Left cardiac atrium (tissue), 4 donors: ENCODE measurements around the gene IRF2BPL. TPM values are rescaled to one million over a fixed set of nuclear protein-coding genes. Genes with fewer than 3 reads are reported as not detected.

Source experiments
- ATAC-seq, 2 donors: fragments of 200-7000 bp; cut with Tn5 transposase; one replicate each; pipeline ENCODE4 v1.9.1; 2020; ENCODE audit warnings: mild to moderate bottlenecking in 2 of 2, moderate library complexity in 2 of 2
- DNase-seq: peaks from one replicate; pipeline ENCODE4 v3.0.0-alpha.2; 2020
- intact Hi-C, 2 donors: fragments of 100-400 bp; cut with DNase I; formaldehyde crosslinking; loops; one replicate each; pipeline versions ENCODE4 v1.14.1 to v1.15.1; 2022 to 2023
- long read RNA-seq: library from polyadenylated mRNA; unstranded; transcript quantifications from one replicate; pipeline ENCODE4 v2.0.0, GENCODE V29; 2021
- total RNA-seq, 2 donors: library from RNA; stranded (reverse); fragmentation: NEBNext Ultra II Directional; extraction: Animal tissue kit (Norgen Biotek cat#: 25700); gene quantifications; one replicate each; pipeline ENCODE4 v1.2.1, GENCODE V29; 2021
- donor health status: DM: no; HTN: yes; CAD: no.
- donor health status: DM: no; HTN: yes; CAD: no; lungs with severe emphysema.
- donor health status: DM: yes; HTN: yes; CAD: no.
- donor health status: Dilated cardiomyopathy.

IRF2BPL gene
- 10 to 100 TPM; 41.4 to 47.5 TPM for total RNA-seq
- long read RNA-seq, full-length matches to known transcripts: 7 of 7 reads
- long read RNA-seq, partial matches to known transcripts: 0 of 7 reads
- long read RNA-seq, other reads (novel, unspliced or antisense): 0 of 7 reads

DNA sequence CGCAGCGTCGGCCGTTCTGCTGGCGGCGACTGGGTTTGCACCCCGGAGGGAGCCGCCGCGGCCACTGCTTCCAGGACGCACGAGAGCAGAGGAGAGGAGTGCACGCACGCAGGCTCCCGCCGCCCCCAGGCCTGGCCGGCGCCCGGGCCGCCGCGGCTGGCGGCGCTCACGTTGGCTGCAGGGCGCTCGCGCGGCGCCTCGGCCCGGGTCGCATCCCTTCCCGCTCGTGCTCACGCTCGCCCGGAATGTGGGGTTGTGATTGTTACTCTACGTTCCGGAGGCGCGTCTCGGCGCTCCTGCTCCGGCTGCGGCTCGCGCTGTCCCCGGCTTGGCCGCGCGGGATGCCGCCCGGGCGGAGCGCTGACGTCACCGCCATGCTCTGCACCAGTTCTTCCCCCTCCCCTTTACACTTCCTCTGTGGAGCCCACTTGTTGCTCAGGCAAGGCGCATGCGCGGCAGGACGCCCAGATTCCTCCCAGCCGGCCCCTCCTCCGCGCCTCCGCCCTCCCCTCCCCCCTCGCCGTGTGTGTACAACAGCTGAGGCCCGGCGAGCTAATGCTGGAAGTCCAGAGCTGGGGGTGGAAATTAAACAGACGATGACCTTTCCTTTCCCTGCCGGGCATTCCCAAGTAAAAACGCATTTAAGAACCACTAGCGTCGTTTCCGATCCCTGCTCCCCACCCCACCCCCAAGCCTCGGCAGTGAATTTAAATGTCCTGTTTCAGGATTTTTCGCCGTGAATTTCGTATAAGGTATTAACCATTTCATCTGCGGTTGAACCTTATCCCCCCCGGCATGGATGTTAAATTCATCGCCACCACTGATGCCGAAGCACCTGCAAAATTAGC lies at the start of gene IRF2BPL:
Gene IRF2BPL (minus strand): TSS at position 325 of the 848 bp plus-strand sequence. CDS start 916 bp downstream, outside the sequence.
- DNase-seq (peak; percentile 99), ATAC-seq (peak; percentile 67 to 77)
- intact Hi-C loops: loop anchor here in 1 of 2 donors (5.0 to 10.0 kb wide), 2 partner anchors 71 to 114 kb away; no protein-coding TSS in a partner anchor

DNA sequence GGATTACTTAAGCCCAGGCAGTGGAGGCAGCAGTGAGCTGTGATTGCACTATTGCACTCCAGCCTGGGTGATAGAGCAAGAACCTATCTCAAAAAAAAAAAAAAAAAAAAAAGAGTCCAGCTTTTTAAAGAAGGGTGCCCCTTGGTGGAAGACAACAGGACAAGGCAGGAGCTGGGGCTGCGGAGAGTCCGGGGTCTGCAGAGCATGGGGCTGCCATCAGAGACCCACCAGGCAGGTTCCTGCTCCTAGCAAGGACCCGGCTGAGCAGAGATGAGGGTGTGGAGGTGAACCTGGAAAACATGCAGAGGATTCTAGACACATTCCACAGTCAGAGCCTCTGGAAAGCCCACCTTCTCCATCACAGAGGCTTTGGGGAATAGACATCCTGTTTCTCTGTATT lies 48.5 kb upstream of the IRF2BPL start:
- ATAC-seq (peak; percentile 6 to 13), DNase-seq (no peak)
- intact Hi-C loops: no loop called here

DNA sequence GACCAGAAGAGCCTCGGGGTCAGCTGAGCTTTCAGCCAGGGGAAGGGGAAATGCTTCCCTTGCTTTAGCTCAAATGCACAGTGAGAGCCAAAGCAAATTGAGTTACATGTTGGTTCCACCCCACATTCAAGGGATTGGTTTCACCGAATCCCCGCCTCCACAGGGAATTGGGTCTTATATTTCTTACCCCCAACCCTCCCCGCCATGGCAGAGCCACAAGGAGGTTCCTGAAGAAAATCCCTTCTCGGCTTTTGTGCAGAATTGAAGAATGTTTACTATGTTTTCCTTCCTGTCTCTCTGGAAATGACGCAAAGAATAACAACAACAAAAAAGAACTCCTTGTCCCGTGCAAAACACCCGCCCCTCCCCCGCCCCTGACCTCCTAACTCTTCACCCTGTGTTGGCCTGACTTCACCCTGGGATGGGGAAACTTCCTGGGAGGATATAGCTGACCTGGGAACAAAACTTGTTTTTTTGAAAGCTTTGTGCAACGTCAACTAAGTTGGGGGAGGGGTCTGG lies 47.7 kb upstream of the IRF2BPL start:
- DNase-seq (peak; percentile 85), ATAC-seq (peak; percentile 91 to 92)
- intact Hi-C loops: no loop called here

DNA sequence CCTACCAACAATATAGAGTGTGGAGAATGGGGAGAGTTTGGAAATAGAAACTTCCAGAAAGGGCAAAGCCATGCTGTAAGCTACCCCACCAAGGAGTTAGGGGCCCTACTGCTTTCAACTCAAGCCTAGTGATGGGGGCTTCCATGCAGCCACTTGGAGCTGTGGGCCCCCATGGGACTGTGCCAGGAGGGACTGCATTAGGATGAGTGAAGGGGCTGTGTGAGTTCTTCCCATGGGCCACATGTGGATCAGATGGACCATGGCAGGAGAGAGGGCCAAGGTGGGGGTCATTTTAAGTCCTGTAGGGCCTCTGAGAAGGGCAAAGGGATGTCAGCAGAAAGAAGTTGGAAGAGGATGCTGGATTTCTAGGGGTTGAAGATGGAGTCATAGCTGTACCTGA lies 46.5 kb upstream of the IRF2BPL start:
- DNase-seq: no peak
- ATAC-seq: no peak
- intact Hi-C loops: loop anchor here in 1 of 2 donors (5.0 kb wide), 1 partner anchor 198 kb away; no protein-coding TSS in a partner anchor

DNA sequence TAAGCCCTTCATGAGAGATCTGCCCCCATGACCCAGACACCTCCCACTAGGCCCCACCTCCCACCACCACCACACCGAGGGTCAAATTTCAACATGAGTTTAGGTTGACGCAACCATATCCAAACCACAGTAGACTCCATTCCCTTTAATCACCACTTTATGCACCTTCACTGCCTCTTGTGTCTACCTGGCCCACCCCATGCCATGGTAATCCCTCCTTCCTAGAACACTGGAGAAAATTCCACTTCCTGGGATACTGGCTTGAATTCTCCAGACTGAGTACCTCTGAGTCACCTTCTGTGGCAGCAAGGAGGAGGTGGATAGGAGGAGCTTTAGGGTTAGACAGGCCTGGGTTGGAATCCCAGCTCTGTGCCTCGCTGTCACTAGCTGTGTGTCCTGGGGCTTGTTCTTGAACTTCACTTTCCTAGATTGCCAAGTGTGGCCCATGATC lies 43.5 kb upstream of the IRF2BPL start:
- intact Hi-C loops: loop anchor here in 1 of 2 donors (5.0 kb wide), 1 partner anchor 195 kb away; no protein-coding TSS in a partner anchor
- ATAC-seq (no peak), DNase-seq (no peak)

DNA sequence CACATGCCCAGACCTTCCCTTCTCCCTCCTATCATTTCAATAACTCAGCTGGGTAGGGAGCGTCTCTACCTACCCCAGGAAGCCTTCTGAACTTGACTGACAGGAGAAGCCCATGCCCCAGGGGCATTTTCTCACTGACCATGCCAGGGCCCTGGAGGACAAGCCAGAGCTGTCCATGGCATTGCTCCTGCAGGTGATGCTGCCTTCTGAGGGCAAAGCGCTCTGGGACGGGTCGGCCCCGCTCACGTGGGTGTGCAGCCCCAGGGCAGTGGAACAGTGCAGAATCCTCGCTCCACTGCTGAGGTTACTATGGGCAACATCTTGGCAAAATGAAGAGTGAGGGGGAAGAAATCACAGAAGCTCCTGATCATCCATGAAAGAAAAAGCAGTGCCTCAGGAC lies 41.0 kb upstream of the IRF2BPL start:
- intact Hi-C loops: loop anchor here in 1 of 2 donors (2.0 kb wide), 1 partner anchor 193 kb away; no protein-coding TSS in a partner anchor
- DNase-seq (no peak), ATAC-seq (no peak)

DNA sequence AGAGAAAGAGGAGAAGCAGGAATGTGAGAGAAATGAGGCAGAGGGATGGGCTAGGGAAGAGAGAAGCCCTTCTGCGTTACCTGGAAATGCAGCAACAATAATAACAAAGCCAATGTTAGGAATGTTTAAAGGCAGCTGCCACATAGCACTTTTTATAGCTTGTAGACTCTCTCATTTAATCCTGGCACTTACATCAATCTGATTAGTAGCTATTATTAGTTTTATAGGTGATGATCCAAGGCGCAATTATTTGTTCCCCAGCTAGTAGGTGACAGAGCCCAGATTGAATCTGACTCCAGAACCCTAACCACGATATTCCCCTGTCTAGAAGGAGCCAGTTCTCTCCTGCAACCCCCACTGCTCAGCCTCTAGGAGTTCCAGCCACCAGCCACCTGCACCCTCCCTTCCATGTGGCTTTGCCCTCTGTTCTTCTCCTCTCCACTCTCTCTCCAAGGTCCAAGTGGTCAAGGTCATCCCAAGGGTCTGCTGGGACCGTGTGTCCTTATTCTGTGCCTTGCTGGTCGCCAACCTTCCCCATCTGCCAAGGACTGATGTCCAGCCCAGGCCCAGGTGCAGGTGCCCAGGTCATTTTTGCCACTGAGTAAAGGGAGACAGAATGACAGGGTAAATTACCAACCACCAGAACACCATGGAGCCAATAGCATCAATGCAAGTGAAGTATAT lies 40.2 kb upstream of the IRF2BPL start:
- intact Hi-C loops: loop anchor here in 1 of 2 donors (1.0 to 2.0 kb wide), 2 partner anchors 155 to 192 kb away; no protein-coding TSS in a partner anchor
- DNase-seq: no peak
- ATAC-seq: no peak

DNA sequence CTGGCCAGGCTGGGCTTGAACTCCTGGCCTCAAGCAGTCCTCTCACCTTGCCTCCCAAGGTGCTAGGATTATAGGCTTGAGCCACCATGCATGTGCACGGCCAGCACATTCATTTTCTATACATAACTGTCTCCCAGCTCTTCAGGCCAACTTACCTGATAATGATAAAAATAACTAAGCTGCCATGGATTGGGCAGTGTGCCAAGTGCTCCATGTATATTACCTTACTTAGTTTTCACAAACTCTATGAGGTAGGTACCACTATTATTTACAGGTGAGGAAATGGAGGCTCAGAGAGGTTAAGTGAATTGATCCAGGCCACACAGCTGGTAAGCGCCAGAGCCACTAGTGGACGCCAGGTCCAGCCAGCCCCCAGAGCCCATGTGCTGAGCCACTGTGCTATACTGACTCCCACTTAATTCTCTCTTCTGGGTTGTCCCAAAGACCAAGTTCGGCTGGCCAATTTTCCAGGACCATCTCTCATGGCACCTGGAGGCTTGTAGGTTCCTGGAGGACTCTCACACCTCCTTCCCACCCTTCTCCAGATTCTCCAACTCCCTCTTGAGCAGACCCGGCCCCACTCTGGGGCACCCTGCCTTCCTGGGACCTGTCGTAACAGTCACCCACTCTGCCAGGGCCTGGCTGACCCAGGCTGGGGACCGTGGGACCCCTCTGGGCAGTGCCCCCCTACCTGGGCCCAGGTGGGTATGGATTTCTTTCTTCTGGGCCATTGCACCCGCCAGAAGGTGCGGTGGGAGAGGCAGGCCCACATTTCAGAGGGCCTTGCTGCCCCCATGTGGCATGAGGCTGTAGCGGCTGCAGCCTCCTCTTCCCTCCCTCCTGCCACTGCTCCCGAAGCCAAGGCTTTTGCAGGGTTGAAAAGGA lies 39.4 kb upstream of the IRF2BPL start:
- intact Hi-C loops: loop anchor here in 1 of 2 donors (1.0 to 2.0 kb wide), 2 partner anchors 155 to 191 kb away; no protein-coding TSS in a partner anchor
- ATAC-seq: peak; percentile 76 to 77
- DNase-seq: peak; percentile 67

DNA sequence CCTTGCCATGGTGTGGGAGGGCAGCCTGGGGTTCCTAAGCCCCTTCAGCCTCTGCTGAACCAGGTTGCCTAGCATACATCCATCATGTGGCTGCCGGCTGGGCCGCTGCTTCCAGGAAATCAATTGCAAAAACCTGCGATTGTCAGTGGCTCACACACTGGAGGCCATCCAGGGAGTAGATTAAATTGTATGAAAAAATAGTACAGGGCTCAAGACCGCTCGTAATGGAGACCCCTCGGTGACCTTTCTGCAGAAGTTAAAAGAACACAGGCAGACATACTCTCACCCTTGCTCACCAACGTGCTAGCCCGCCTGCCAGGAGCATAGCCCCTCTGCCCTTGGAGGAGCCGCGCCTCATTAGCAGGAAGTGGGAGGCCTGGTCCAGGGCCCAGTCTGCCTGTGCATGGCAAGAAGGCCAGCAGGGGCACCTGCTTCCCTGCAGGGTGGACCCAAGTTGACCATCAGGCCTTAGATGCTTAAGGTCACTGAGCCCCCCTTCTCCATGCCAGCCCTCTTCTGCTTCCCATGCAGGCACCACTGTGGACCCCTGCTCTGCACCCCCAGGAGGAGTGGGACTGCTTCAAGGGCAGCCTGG lies 38.2 kb upstream of the IRF2BPL start:
- DNase-seq (no peak), ATAC-seq (no peak)
- intact Hi-C loops: no loop called here

DNA sequence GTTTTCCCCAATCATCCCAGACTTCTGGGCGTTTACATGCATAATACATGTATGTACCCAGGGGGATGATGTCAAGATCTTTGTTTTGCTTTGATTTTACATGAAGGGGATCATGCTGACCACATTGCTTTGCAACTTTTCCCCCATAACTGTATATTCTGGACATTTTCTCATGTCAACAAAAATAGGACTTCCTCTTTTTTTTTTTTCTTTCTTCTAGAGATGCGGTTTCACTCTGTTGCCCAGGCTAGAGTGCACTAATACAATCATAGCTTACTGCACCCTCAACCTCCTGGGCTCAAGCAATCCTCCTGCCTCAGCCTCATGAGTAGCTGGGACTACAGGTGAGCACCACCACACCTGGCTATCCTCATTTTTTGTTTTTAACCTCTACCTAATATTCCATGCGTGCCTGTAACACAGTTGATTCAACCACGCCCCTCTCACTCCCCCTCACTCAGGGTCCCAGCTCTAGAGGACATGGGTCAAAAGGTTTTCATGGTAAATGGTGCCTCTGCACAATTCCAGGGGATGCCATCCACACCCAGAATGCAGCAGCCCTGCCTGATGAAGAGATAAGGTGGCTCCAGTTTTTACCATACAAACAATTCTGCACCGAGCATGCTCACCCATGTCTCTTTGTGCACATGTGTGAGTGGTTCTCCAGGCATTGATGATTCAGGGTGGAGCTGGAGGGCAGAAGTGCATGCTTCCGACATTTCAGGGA lies 37.5 kb upstream of the IRF2BPL start:
- ATAC-seq (no peak), DNase-seq (no peak)
- intact Hi-C loops: no loop called here

DNA sequence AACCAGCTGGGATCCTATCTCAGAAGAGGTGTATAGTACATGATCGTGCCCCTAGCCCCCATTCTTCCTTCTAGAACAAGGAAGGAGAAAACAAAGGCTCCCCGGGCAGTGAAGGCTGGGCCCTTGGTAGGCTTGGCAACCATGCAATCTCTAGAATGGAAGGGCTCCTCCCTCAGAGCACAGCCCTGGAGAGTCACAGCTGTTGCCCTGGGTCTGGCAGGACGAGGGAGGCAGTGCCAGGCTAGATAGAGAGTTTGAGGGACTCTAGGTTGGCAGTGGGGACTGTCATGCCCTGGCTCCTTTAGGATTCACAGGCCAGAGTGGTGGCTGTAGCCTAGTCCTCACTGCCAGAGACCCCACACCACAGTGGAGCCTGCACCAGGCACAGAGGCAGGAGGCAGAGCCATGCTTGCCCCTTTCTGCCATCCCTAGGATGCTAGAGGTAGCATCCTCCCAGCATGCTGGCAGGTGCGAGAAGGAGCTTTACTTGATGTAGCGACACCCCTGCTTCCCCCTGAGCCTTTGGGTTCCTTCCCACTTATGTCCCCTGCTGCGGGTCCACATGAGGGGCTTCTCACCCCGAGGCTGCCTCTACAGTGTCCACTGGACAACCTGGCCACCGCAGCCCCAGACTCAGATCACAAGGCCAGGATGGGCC lies 36.1 kb upstream of the IRF2BPL start:
- DNase-seq: no peak
- ATAC-seq: no peak
- intact Hi-C loops: no loop called here

DNA sequence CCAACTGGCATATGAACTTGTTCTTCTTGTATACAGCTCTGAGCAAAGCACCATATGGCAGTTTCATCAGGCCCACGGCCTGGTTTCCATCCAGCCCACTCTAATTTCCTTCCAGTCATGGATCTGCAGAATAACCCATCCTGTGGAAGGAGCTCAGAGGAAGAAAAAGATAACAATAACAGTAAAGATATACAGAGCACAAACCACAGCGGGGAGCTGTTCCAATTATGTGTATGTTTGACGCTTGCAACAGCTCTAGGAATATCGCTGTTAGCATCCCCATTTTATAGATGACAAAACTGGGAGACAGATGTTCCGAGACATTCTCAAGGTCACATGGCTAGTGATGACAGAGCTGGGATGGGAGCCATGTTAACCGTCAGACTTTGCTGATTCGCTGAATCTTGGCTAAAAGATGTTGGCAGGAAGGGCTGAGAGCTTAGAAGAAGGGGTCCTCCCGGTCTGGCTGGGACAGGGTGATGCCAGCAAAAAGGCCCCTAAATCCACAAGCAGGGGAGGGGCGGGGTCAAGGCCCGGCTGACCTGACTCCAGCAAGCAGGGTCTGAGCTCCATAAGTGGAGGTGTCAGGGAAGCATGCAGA lies 35.2 kb upstream of the IRF2BPL start:
- DNase-seq: no peak
- intact Hi-C loops: no loop called here
- ATAC-seq: no peak

DNA sequence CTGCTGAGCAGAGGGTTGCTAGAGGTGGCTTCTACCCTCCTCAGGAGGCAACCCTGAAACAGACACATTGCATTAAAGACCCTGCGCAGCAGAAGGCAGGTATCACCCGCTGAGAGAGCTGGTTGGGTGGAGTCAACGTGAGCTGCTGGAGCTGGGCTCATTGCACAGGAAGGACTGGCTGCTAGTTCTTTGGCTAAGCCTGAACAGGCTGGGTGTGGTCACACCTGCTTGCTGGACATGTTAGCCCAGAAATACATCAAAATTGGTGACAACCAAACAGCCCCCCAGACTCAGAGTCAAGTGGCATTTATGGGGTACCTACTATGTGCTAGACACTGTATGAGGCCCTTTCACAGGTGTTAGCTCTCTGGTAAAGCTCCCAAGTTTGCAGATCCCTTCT lies 33.8 kb upstream of the IRF2BPL start:
- intact Hi-C loops: no loop called here
- ATAC-seq (no peak), DNase-seq (no peak)

DNA sequence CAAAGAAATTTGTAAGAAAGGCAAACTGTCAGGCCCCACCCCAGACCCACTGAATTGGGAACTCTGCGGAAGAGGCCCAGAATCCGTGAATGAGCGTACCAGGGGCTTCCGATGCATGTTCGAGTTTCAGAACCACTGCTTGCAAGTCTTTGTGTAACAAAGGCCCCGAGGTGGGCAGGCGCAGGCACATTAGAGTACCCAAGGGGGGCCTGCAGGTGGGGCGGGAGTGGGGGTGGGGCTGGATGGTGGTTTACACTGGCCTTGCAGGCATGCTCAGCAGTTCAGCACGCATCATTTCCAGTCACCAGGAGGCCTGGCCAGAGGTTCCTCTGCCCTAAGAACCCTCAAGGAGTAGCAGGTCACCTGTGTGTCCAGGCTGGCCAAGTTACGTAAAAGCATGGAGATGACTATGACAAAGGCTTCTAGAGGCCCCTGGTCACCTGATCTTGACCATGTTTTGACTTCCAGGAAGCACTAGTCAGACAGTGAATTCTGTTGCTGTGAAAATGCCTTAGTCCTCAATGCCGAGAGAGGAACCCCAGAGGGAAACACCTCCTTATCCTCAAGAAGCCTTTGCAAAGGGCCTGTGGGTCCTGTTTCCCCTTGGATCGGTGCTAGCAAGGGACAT lies 33.2 kb upstream of the IRF2BPL start:
- ATAC-seq: no peak
- intact Hi-C loops: no loop called here

DNA sequence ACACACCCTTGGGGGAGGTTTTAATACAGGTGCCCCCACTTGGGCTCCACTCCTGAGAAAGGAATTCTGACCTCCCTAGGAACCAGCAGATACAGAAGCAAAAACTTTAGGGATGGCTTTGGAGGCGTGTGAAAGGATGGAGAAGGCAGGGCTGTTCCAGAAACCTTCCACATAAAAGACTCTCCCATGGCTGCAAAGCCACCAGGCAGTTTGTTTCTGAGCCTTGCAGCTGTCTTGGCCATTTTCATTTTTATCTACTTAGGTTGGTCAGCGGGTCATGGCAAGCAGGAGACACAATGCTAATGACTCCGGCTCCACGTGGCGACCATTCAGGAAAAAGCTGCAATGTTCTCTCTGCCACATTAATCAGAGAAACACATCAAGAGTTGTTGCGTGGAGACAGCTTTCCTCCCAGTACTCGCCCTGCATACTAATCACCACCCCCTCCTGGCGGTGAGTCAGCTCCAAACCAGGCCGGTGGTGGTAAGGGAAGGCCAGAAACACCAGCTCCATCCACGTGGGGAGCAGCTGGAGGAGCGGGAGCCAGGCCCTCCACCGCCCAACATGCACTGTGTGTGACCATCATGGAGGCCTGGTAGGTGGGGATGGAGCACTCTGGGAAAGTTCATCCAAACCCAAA lies 30.9 kb upstream of the IRF2BPL start:
- DNase-seq: no peak
- ATAC-seq: peak; percentile 46 to 74
- intact Hi-C loops: no loop called here

More for the DNA sequence above, 33.2 kb upstream of the IRF2BPL start:
- DNase-seq: no peak

DNA sequence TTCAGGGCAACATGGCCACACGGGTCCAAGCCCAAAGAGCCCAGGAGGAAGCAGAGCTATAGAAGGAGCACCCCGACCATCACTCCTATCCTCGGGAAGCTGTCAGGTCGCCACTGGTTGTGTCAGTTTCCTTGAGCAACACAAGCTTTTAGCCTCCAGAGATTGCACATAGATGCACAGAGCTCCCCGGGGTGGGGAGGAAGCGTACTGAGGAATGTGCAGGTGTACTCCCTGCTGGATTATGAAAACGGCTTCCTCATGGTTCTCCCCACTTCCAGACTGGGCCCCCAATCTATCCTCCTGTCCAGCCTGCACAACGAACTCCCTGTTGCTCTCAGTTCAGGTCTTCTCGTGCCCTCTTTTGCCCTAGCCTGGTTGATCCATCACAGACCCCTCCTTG lies 30.3 kb upstream of the IRF2BPL start:
- intact Hi-C loops: no loop called here
- ATAC-seq (no peak), DNase-seq (no peak)
